HG03575 (cell line): ENCODE measurements around the gene CCDC83.
"Not testable (repeated sequence)": the region's sequence is repeated elsewhere in the genome, so short reads cannot be mapped to it uniquely, and the experiment has no call there.

Experiments used
- ATAC-seq: cut with Tn5 transposase; IDR thresholded peaks from one replicate; pipeline ENCODE4 v1.9.1; 2021; ENCODE audit not compliant: unreplicated experiment, insufficient number of reproducible peaks, low FRiP score; ENCODE audit errors: extremely low read depth

The CCDC83 gene

GRCh38 chr11:85829172-85829571, 26.0 kb upstream of the CCDC83 start:
- no peak for ATAC-seq

GRCh38 chr11:85831050-85831449, 24.1 kb upstream of the CCDC83 start:
- no peak for ATAC-seq

DNA sequence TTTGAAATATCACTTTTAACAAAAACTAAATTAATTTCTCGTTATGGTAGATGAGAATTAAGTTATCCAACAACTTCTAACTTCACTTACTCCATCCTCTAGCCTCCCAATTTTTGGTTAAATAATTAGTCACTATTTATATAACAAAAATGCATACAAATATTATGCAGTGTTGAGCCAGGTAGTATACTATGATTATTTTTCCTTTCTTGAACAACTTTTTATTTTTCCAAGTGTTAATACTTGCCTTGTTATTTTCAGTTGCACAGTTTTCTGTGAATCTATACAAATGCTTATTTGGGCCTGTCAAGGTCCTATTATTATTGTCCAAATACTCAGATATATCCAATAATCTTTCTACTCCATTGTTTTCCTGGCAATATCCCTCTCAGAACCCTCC, 19.9 kb upstream of the CCDC83 start:
- no peak for ATAC-seq

DNA sequence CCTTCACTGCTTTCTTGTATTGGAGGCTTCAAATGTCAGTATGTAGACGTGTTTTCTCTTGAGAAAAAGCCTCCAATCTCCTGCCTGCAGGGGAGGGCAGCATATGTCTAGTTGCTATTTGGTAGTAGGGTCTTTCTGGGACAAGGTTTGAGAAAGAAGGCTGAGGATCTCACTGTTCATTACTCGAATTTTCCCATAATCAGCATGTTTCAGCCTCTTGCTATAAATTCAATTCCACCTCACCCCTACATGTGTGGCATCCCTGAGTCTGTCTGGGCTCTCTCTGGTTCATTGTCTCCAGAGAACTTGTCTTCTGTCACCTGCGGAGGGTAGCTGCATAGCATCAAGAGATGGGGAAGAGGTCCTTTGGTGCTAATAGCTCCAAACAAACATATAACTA, 19.5 kb upstream of the CCDC83 start:
- no peak for ATAC-seq

DNA sequence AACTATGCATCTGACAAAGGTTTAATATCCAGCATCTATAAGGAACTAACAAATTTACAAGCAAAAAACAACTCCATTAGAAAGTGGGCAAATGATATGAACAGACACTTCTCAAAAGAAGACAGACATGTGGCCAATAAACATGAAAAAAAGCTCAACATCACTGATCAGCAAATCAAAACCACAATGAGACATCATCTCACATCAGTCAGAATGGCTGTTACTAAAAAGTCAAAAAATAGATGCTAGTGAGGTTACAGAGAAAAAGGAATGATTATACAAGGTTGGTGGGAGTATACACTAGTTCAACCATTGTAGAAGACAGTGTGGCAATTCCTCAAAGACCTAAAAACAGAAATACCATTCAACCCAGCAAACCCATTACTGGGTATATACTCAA, 14.3 kb upstream of the CCDC83 start:
- not testable (repeated sequence) for ATAC-seq

DNA sequence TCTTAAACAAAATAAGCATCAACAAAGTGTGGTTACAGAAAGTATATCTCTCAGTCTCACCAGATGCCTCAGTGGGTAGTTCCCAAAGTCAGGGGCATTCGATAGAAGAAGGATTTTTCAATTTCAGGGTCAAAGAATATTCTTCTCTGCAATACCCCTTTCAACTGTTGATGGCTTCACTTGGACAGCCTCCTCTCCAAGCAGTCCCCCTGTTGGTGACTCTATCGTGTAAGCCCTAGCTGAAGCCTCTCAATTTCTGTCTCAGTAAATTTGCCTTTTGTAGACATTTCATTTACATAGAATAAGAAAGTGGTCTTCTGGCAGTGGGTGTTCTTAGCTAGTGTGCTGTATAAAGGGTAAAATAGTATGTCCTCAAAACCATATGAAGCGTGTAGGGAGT, 11.3 kb upstream of the CCDC83 start:
- ATAC-seq = no peak

DNA sequence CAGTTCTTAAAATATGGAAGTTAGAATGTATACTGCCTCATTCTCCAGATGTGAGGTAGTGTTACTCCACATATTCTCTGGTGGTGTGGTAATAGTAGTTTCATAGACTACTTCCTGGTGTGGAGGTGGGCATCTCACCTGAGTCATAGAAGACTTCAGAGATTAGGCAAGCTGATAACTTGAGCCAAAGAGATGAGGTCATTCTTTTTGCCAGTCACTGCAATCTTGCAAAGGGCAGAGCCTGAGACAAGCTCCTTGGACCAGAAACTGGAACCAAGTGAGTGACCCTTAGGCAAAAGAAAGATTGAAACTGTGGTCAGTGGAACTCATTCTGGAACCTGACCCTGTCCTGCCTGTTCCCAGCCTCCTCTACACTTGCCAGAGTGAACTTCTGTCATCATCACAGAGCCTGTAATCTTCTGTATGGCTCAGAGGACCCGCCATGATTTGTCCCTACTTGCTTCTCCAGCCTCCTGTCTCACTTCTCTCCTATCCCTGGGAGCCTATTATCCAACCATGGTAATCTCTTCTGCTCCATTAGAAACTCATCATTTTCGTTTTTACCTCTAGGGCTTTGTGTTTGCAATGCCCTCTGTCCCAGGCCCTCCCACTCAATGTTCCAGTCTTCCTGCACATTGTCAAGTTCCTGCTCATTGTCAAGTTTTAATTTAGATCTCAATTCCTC, 10.6 kb upstream of the CCDC83 start:
- ATAC-seq = no peak

DNA sequence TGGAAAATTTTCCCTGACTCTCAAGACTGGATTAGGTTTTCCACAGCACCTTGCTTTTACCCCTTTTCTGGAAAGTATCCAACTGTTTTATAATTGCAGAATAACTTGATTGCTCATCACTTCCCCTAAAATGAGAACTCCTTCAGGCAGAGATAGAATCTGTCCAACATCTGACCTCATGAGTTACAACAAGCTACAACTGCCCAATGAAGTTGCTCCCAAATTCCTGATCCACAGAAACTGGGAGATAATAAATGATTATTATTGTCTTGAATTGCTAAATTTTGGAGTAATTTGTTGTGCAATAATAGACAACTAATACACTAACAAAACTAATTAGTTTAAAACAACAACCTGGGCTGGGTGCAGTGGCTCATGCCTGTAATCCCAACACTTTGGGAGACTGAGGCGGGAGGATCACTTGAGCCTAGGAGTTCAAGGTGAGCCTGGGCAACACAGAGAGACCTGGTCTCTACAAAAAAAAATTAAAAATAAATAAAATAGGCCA, 10.0 kb upstream of the CCDC83 start:
- no peak for ATAC-seq

- ATAC-seq = no peak
Measured at GRCh38 chr11:85847436-85847835, 7.7 kb upstream of the CCDC83 start.

DNA sequence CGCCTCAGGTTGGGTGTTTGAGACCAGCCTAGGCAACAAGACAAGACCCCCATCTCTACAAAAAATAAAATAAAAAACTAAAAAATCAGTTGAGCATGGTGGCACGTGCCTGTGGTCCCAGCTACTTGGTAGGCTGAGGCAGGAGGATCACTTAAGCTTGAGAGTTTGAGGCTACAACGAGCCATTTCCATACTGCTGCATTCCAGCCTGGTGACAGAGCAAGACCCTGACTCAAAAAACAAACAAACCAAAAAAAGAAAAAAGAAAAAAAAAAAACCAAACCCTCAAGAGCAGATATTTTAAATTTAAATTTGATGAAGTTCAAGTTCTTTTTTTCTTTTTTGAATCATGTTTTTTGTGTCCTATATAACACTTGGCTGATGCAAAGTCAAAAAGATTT, 7.2 kb upstream of the CCDC83 start:
- no peak for ATAC-seq

- no peak for ATAC-seq
Measured at GRCh38 chr11:85848556-85848955, 6.6 kb upstream of the CCDC83 start.

DNA sequence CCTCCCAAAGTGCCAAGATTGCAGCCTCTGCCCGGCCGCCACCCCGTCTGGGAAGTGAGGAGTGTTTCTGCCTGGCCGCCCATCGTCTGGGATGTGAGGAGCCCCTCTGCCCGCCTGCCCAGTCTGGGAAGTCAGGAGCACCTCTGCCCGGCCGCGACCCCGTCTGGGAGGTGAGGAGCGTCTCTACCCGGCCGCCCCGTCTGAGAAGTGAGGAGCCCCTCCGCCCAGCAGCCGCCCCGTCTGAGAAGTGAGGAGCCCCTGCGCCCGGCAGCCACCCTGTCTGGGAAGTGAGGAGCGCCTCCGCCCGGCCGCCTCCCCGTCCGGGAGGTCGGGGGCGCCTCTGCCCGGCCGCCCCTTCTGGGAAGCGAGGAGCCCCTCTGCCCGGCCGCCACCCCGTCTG, 2.4 kb upstream of the CCDC83 start:
- not testable (repeated sequence) for ATAC-seq

- ATAC-seq = not testable (repeated sequence)
Measured at GRCh38 chr11:85853541-85853940, 1.6 kb upstream of the CCDC83 start.

DNA sequence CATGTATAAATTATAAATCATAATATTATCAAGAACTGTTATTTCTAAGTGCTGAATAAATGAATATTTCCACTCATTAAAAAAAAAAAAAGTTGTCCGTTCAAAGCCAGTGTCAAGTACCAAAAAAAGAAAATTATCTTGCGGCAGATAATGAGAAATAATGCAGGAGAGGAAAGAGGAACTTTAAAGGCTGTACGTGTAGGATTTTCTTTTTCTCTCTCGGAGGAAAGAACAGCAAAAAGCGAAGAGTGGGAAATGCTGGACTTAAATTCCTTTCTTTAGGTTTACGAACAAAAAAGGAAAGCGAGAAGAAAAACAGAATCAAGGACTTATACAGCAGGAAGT, 999 bp upstream of the CCDC83 start:
- no peak for ATAC-seq

GRCh38 chr11:85854557-85855340, 434 bp upstream of the CCDC83 start:
- peak; percentile 95 for ATAC-seq

DNA sequence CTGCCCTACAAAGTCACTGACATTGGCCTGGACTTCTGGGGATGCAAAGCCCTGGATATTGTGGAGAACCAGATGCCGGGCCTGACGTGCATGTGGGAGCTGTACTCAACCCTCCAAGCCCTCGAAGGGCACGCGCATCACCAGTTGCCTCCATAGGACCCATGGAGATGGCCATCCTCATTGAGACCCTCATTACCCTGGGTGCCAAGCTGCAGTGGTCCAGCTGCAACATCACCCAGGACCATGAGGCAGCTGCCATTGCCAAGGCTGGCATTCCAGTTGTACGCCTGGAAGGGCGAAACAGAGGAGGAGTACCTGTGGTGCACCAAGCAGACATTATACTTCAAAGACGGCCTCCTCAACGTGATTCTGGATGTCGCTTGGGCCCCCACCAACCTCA, 1.9 kb downstream of the CCDC83 start:
- no peak for ATAC-seq

DNA sequence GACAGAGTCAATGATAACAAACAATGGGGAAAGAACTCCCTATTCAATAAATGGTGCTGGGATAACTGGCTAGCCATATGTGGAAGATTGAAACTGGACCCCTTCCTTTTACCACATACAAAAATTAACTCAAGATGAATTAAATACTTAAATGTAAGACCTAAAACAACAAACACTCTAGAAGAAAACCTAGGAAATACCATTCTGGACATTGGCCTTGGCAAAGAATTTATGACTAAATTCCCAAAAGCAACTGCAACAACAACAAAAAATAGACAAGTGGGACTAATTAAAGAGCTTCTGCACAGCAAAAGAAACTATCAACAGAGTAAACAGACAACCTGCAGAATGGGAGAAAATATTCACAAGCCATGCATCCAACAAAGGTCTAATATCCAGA, 4.4 kb downstream of the CCDC83 start:
- ATAC-seq = not testable (repeated sequence)

GRCh38 chr11:85863855-85864254, 8.7 kb downstream of the CCDC83 start:
- no peak for ATAC-seq

GRCh38 chr11:85866137-85866827, 11.1 kb downstream of the CCDC83 start:
- ATAC-seq = no peak

DNA sequence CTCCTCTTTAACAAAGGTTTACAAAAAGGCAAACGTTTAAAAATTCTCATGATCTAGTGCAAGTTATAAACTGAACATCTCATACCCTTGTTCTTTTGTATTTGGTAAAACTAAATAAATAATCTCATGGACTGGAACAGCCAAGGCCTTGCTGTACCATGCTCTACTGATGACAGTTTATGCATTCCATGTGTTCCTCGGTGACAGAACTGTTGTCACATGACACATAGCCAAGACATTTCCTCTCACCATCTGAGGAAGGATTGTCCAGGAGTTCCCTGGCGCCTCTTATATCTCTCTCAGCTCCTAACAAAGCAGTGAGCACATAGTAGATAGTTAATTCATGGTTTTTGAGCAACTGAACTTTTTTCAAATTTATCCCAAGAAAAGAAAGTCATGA, 12.6 kb downstream of the CCDC83 start:
- ATAC-seq = no peak
